ENCODE results near the gene ARPIN.
A peak's percentile ranks its signal among the peaks of the same experiment; 100 is the strongest.
"Not testable (repeated sequence)": the region's sequence is repeated elsewhere in the genome, so short reads cannot be mapped to it uniquely, and the experiment has no call there.

Gene ARPIN

DNA sequence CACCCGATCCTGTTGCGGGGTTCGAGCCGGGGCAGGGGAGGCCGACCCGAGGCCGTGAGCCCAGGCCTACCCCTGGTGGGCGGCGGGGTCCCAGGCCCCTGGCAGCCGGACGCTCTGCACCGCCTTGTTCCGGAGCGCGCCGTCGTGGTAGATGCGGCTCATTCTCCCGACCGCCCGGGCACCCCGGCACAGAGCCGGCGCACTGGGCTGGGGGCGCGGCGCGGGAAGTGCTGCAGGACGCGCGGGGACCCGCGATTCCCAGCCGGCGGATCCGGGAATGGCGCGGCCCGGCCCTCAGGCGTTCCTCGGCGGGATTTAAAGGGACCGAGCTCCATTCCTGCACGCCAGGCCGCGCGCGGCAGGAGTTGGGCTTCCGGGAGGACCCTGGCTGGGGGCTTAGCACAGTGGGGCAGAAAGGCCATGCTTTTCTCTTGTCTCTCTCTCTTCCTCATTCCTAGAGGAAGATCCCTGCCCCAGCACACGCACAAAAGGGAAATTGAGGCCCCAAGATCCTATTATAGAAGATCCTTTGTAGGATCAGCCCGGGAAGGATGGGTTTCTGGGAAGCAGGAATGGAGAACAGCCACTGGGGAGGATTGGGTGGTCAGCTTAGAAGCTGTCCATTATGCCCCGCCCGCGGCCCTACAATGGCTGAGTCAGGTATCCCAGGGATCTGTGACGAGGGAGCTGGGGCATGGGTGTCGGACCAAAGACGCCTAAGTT, at the start of gene ARPIN:
Gene ARPIN, minus strand, starts transcription at position 279 of the 723 bp plus-strand sequence. Its CDS starts 117 bp downstream, at position 162.
- DNase-seq = peak; percentile 73

DNA sequence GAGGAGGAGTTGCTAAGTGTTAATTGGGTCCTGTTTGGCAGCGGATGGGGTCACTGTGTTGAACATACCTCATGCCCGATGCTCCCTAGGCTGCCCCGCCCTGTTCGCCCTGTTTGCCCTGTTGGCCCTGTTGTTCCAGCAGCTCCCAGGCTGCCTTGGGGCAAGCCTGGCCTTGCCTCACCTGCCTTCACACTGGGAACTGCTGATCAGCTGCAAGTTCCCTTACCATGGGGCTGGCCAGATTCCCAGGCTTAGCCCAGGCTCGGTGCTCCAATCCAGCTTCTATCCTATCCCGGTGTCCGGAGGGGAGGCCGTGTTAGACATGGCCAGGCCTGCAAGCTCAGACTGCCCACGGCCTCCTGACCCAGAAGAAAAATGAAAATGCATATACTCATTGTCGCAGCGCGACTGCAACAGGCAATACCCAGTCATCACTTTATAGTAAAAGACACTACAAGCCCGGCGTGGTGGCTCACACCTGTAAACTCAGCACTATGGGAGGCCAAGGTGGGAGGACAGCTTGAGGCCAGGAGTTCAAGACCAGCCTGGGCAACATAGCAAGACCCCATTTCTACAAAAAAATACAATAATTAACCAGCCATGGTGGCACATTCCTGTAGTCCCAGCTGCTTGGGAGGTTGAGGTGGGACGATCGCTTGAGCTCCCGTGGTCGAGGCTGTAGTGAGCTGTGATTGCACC, 45.5 kb upstream of the ARPIN start:
- DNase-seq = no peak

DNA sequence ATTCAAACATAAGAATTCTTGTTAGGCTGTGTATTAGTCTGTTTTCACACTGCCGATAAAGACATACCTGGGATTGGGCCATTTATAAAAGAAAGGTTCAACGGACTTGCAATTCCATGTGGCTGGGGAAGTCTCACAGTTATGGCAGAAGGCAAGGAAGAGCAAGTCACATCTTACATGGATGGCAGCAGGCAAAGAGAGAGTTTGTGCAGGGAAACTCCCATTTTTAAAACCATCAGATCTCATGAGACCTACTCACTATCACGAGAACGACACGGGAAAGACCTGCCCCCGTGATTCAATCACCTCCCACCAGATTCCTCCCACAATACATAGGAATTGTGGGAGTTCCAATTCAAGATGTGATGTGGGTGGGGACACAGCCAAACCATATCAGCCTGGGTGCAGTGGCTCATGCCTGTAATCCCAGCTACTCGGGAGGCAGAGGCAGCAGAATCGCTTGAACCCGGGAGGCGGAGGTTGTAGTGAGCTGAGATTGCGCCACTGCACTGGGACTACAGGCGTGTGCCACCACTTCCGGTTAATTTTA, 42.8 kb upstream of the ARPIN start:
- not testable (repeated sequence) for DNase-seq

DNA sequence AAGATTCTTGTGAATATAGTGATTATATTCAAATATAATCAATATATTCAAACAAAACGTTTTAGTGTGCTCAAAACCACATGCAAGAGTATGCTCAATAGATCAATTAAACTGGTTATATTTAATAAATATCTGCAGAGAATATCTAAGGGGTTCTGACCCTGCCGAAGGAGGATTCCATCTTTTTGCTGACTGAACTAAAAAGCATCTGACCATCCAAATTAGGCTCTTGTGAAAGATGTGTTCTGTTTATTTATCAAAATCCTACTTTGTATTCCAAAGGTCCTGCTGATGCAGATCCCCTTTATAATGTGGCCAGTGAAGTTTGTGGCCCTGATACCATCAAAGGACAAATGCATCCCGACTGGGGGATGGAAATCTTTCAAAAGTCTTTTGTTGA, 41.8 kb upstream of the ARPIN start:
- no peak for DNase-seq

DNA sequence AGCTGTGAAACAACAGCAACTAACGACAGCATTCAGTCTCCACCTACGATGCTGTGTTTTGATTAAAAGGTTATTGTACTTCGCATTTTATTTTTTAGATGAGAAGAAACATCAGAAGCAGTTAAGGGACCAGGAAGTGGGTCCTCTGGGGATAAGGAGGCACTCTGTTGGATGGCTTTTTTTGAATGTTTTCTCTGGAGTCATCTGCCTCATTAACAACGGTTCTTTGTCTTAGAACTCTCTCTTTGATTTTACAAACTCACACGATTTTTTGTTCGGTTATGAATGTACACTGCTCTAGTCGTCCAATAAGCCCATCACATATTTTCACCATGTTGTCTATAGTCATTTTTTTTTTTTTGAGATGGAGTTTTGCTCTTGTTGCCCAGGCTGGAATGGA, 36.0 kb upstream of the ARPIN start:
- DNase-seq = no peak

DNA sequence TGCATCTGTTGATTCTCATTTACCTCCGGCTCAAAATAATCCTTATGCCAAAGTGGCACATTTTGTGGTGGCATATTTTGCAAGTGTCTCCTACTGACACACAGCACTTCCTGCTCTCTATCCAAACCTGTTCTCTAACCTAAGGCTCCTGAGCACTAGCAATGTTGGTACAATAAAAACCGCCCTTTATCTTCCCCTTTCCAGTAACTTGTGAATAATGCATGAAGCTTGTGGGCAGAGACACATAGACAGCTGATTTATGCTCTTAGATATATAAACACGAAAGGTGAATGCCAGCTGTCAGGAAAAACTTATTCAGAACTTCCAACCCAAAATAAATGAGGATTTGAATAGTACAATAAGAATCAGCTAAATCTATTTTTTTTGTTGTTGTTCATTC, 34.6 kb upstream of the ARPIN start:
- no peak for DNase-seq

DNA sequence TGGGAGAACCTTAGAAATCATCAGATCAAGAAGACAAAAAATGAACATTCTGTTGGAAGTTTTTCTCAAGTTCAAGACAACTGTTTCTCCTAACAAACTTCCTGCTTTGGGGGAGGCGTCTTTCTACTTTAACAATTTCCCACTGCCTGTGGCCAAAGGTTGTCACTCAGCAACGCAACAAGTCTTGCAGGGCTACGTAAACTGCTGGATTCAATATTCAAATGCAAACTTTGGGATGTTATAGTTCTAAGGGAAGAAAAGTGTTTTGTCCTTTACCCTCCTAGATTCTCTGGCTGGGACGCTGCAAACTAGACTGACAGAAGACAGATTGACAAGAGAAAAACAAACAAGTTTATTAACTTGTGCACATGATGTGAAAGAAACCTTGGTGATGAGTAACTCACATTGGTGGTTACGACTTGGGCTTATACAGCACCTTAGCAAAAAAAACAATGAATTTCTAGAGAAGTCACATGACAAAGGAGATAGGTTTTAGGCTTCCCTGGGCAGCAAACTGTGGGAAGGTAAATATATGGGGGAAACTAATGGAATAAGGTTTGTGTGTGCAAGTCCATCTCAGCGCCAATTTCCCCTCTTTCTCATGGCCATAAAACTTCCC, 34.0 kb upstream of the ARPIN start:
- DNase-seq = no peak

DNA sequence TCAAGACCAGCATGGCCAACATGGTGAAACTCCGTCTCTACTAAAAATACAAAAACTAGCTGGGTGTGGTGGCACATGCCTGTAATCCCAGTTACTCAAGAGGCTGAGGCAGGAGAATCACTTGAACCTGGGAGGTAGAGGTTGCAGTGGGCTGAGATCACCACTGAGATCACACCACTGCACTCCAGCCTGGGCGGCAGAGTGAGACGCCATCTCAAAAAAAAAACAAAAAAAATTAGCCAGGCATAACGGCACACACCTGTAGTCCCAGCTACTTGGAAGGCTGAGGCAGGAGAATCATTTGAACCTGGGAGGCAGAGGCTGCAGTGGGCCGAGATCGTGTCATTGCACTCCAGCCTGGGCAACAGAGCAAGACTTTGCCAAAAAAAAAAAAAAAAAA, 31.0 kb upstream of the ARPIN start:
- DNase-seq = not testable (repeated sequence)

DNA sequence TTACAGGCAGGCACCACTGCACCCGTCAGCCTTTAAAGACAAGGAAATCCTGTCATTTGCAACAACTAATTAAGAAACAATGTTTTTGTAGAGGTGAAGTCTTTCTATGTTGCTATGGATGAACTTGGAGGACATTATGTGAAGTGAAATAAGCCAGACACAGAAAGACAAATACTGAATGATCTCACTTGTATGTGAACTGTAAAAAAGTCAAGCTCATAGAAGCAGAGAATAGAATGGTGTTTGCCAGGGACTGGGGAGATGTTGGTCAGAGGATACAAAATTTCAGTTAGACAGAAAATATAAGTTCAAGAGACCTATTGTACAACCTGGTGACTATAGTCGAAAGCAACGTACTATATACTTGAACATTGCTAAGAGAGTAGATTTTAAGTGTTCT, 27.2 kb upstream of the ARPIN start:
- no peak for DNase-seq

DNA sequence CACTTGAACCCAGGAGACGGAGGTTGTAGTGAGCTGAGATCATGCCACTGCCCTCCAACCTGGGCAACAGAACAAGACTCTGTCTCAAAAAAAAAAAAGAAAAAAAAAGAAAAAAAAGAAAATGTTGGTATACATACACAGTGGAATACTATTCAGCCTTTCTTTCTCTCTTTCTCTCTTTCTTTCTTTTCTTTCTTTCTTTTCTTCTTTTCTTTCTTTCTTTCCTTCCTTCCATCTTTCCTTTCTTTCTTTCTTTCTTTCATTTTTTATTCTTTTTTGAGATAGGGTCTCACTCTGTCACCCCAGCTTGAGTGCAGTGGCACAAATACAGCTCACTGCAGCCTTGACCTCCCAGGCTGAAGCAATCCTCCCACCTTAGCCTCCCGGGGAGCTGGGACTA, 26.6 kb upstream of the ARPIN start:
- DNase-seq = not testable (repeated sequence)

DNA sequence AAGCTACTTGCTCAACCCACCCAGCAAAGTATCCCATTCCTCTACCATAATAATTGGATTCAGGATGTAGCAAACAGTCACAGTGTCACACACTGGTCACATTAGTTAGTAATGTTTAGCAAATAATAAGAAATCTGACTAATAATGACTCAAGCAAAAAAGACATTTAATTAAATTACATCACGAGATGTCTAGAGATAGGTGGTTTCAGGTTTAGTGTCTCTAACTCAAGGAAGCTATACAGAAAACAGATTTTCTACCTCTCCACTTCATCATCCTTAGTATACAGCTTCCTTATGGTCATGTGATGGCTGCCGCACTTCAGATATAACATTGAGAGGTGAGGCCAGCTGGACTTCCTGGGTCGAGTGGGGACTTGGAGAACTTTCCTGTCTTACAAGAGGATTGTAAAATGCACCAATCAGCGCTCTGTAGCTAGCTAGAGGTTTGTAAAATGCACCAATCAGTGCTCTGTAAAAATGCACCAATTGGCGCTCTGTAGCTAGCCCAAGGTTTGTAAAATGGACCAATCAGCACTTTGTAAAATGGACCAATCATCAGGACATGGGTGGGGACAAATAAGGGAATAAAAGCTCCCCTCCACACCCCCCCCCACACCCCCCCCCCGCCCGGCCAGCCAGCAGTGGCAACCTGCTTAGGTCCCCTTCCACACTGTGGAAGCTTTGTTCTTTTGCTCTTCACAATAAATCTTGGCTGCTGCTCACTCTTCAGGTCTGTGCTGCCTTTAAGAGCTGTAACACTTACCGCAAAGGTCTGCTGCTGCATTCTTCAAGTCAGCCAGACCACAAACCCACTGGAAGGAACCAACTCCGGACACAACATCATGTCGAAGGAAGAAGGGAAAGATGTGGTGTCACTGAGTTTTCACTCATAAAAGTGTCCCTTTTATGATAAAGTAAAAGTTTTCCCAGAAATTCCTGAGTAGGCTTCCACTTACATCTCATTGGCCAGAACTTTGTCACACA, 24.9 kb upstream of the ARPIN start:
- DNase-seq = no peak

DNA sequence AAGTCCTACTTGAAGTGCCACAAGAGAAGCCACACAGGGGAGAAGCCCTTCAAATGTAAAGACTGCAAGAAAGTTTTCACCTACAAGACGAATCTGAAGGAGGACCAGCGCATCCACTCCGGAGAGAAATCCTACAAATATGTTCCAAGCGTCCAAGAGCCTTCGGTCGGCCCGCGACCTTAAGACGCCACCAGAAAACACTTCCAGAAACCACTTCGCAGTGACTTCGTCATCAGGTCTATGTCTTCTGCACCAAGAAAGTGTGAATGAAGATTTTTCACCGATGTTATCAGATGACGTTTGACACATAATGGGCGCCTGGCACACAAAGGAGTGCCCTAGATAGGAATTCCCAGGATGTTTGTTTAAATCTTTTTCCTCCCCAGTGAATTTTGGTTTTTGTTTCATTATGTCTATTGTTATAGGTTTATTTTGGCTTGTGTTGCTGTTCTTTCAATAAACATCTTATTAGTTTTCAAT, 24.1 kb upstream of the ARPIN start:
- no peak for DNase-seq

DNA sequence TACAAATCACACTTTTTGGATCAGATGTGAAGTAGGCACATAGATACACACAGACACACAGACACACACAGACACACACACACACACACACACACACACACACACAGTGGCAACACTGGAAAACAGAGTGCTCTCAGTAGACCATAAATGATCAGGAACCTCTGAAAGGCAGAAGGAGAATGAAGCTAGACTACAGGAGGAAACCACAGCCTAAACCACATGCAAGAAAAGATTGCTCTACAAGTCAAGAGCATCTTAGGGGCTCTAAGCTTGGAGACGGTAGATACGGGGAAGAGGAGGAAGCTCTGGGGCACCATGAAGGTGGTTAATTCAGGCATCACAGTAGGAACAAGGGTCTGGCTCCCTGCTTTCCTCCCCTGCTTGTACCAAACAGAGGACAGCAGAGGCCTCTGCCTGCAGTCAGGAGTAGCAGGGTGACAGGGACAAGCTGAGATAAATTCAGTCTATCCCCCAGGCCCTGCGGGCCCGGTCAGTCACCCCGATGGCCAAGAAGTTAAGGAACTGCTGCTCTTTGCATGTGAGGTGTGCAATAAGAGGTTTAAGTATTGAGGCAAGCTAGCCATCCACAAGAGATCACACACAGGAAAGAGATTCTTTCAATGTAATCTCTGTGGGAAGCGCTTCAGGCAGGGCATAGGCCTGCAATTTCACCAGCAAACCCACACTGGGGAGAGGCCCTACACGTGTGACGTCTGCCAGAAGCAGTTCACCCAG, 23.5 kb upstream of the ARPIN start:
- DNase-seq = no peak

DNA sequence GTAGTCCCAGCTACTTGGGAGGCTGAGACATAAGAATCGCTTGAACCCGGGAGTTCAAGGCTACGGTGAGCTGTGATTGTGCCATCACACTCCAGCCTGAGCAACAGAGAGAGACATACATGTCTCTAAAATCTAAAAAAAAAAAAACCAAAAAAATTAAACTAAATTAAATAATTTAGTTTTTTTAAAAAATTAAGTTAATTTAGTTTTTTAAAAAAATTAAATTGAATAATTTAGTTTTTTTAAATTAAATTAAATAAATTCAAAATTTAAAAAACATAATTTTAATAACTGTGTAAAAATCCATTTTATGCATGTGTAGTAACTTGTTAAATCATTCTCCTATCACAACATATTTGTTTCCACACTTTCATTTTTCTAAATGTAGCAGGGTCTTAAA, 20.1 kb upstream of the ARPIN start:
- no peak for DNase-seq

DNA sequence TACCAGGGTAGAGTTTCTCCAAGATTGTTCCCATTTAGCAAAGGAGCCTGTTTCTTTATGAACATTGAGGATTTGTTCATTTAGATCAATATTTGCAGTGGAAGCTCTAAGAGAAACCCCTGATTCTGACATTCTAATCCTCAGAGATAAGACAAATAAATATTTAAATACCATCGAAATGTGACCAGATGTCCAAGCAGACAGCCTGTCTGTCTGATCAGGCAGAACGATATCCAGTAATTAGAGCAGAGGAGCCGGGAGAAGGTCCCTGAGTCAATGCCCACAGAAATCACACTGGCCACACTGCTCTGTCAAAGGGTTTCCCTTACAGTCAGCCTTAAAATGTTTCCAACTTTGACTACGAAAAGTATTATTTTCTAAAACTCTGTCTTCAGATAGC, 15.7 kb upstream of the ARPIN start:
- DNase-seq = peak; percentile 4

DNA sequence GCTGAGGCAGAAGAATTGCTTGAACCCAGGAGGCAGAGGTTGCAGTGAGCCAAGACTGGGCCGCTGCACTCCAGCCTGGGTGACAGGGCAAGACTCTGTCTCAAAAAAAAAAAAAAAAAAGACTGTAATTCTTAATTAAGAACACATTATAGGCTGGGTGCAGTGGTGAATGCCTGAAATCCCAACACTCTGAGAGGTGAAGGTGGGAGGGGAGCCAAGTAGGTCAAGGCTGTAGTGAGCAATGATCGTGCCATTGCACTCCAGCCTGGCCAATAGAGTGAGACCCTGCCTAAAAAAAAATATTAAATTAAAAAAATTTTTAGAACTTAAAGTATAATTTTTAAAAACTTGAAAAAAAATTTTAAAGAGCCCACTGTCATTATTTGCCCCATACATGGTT, 13.4 kb upstream of the ARPIN start:
- no peak for DNase-seq

DNA sequence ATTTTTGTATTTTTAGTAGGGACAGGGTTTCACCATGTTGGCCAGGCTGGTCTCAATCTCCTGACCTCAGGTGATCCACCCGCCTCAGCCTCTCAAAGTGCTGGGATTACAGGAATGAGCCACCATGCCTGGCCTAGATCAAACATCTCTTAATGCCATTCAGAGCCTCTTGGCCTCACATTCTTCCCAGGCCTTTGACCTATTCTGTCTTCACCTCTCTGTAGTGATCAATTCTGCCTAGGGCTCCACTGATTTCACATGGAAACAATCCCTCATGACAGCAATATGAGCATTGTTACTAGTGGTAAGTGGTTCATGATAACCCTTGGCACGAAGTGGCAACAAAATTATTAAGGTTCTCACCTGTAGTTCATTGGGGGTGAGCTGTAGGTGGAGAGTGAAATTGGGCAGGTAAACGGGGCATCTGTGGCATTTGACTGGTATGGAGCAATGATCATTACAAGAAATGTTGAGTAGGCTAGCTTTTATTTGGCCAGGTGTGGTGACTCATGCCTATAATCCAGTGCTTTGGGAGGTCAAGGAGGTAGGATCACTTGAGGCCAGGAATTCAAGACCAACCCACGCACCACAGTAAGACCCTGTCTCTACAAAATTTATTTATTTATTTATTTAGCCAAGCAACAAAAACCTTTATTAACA, 4.8 kb upstream of the ARPIN start:
- no peak for DNase-seq

DNA sequence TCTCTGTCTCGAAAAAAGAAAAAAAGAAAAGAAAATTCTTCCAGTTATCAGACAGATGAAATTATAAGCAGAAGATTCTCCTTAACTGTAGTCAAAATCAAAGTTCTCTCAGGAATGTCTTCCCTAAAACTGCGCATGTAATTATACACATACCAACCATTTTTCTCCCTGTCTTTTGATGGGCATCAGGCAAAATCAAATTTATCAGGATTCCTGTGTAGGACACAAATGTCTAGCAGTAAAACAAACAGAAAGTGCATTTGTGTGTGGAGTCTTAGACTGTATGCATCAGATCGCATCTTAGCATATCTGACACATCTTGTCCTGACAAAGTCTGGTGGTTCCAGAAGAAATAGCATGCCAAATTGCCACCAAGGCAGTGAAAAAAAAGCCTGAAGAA, 3.9 kb upstream of the ARPIN start:
- DNase-seq = no peak

DNA sequence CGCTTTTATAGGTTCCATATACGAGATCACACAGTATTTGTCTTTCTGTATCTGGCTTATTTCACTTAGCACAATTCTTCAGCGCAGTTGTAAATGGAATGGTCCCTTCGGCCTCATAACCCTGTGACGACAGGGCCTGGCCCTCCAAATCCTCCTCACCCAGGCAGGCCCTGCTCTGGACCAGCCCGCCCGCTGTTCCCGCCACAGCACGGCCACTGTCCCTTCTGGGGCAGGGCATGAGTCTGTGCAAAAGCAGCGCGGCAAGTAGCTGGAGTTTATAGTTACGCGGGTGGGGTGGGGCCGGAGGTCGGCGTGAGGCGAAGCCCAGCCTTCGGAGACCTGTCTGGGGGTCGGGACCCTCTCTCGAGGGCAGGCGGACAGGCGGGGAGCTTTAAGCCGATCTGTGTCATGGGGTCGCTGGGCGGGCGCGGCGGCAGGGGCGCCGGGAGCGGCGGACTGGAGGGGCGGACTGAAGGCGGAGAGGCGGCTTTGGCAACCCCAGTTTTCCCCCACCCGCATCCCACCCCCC, 543 bp downstream of the ARPIN start:
- DNase-seq = peak; percentile 38

DNA sequence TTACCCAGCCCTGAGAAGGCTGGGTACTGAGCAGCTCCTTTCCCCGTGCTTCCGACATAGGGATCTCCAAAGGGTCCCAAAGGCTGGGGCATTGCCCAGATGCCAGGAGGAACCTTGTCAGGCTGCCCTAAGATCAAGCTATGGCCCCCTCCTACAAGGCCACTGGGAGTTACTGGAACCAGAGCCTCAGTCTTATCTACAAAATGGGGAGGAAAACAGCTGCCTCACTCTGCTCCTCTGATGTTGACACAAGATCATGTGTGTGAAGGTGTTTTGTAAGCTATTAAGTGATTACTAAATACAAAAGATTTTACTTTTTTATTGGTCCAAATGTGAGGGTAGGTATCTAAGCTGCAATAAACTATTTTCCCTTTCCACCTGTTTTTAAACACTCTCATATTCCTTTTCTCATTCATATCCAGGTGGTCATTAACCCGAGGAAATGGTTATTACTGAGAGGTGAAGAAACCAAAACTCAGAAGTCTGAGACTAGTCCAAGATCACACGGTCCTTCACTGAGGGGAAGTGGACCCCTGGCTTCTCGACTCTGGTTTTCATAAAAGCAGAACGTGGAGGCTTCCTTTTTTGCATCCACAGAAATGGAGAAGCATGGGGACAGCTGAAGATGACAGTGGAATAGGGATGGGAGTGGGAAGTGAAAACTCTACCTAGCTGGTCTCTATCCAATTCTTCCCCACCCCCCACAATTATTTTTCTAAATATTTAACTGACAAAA, 1.7 kb downstream of the ARPIN start:
- no peak for DNase-seq
